HG03280 (cell line): ENCODE data around the gene C2.

Source experiments
- ATAC-seq: cut with Tn5 transposase; IDR thresholded peaks from one replicate; pipeline ENCODE4 v1.9.1; 2021; ENCODE audit warnings: mild to moderate bottlenecking, moderate library complexity; ENCODE audit not compliant: unreplicated experiment

The C2 gene

GRCh38 chr6:31952890-31953289 lies 25.4 kb downstream of the C2 start:
- no peak for ATAC-seq

GRCh38 chr6:31954511-31954910 lies 27.0 kb downstream of the C2 start:
- ATAC-seq: no peak

GRCh38 chr6:31956796-31957195 lies 29.3 kb downstream of the C2 start:
- ATAC-seq: no peak

- peak; percentile 4 for ATAC-seq
These were observed 30.9 kb downstream of the C2 start for GRCh38 chr6:31958412-31958740.

GRCh38 chr6:31958741-31959739 lies 31.5 kb downstream of the C2 start, which contains the start of the genes NELFE and SKIC2:
TSS of gene NELFE (minus strand) at chr6:31958971. CDS start at chr6:31958446, 525 bp downstream.
TSS of gene SKIC2 (plus strand) at chr6:31959175. CDS start at chr6:31959193, 18 bp downstream.
- ATAC-seq: peak; percentile 98

GRCh38 chr6:31961616-31962015 lies 34.1 kb downstream of the C2 start:
- ATAC-seq: no peak

- no peak for ATAC-seq
These were observed 36.4 kb downstream of the C2 start for GRCh38 chr6:31963921-31964320.

GRCh38 chr6:31965700-31966099 lies 38.2 kb downstream of the C2 start:
- no peak for ATAC-seq

- no peak for ATAC-seq
These were observed 39.0 kb downstream of the C2 start for GRCh38 chr6:31966506-31966905.

- ATAC-seq: no peak
These were observed 39.7 kb downstream of the C2 start for GRCh38 chr6:31966997-31967925.

GRCh38 chr6:31967926-31968320 lies 40.4 kb downstream of the C2 start:
- no peak for ATAC-seq

- no peak for ATAC-seq
These were observed 40.8 kb downstream of the C2 start for GRCh38 chr6:31968326-31968725.

GRCh38 chr6:31968791-31969711 lies 41.5 kb downstream of the C2 start:
- ATAC-seq: no peak

GRCh38 chr6:31969712-31970603 lies 42.4 kb downstream of the C2 start:
- no peak for ATAC-seq

GRCh38 chr6:31970604-31971271 lies 43.2 kb downstream of the C2 start:
- ATAC-seq: no peak

GRCh38 chr6:31971279-31971992 lies 43.9 kb downstream of the C2 start:
- no peak for ATAC-seq

- ATAC-seq: peak; percentile 91
These were observed 44.6 kb downstream of the C2 start, which contains the start of gene DXO for GRCh38 chr6:31971993-31972708. TSS of gene DXO (minus strand) at chr6:31972138. CDS start at chr6:31971675, 463 bp downstream.
